ENCODE results near the gene NAA80. TPM values are rescaled to one million over a fixed set of nuclear protein-coding genes. Genes with fewer than 3 reads are reported as not detected.
"Not testable (repeated sequence)": the region's sequence is repeated elsewhere in the genome, so short reads cannot be mapped to it uniquely, and the experiment has no call there.

Gene NAA80
- total RNA-seq, 1 experiment from 2014 or later, result 8.7 TPM

DNA sequence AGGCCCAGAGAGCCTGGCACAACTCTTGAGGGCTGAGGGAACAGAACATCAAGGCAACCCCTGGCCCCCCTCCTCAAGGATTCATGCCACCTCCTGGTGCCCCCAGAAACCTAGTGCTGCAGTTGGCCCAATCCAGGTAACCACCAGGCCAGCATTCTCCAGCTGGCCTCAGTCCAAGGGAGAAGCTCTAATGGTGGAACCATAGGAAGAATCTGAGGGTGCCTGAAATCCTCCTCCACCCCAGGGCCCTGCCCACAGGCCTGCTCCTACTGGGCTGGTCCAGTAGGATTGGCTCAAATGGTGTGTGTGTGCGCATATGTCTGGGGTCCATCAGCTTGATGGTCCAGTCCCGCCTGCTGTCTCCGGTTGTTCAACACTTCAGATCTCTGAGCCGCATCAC lies 15.6 kb upstream of the NAA80 start:
- Histone ChIP-seq H3F3A (ENCODE audit: low read length, unreplicated experiment) (peaks cover 13% of the 10 kb centered on the region), H3K4me2 (ENCODE audit: low read length) (no peak overlapping the region), H3K9ac (ENCODE audit: low read length) (no peak overlapping the region), H2AFZ (ENCODE audit: low read length) (no peak overlapping the region), H3K9me3 (ENCODE audit: low read length) (no peaks in the 10 kb centered on the region), H3K27ac (ENCODE audit: low read length) (no peak overlapping the region), H3K79me2 (ENCODE audit: low read length) (peaks cover 24% of the 10 kb centered on the region), H3K4me1 (ENCODE audit: insufficient read depth, low read length) (peaks cover 40% of the 10 kb centered on the region), H3K27me3 (ENCODE audit: low read length) (no peaks in the 10 kb centered on the region), H3K9me2 (replicated peaks; ENCODE audit: low read length) (no peaks in the 10 kb centered on the region), H3K4me3 (ENCODE audit: low read length) (no peak overlapping the region), H3K36me3 (ENCODE audit: low read depth, low read length) (peaks cover 6% of the 10 kb centered on the region), H4K20me1 (ENCODE audit: low read length) (no peaks in the 10 kb centered on the region)
- ChIA-PET POLR2A (ENCODE audit: unreplicated experiment) (interaction anchor here (0.5 to 0.6 kb wide), 2 partner anchors 14 to 253 kb away, joined by 3 read pairs; partner anchors contain the start of gene C3orf18), CTCF (no interaction called here)
- no peak for ATAC-seq
- TF ChIP-seq, protein P1, sequence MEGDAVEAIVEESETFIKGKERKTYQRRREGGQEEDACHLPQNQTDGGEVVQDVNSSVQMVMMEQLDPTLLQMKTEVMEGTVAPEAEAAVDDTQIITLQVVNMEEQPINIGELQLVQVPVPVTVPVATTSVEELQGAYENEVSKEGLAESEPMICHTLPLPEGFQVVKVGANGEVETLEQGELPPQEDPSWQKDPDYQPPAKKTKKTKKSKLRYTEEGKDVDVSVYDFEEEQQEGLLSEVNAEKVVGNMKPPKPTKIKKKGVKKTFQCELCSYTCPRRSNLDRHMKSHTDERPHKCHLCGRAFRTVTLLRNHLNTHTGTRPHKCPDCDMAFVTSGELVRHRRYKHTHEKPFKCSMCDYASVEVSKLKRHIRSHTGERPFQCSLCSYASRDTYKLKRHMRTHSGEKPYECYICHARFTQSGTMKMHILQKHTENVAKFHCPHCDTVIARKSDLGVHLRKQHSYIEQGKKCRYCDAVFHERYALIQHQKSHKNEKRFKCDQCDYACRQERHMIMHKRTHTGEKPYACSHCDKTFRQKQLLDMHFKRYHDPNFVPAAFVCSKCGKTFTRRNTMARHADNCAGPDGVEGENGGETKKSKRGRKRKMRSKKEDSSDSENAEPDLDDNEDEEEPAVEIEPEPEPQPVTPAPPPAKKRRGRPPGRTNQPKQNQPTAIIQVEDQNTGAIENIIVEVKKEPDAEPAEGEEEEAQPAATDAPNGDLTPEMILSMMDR (conservative IDR thresholded peaks at IDR 0.05; ENCODE audit: low read depth, low read length), result no peak
- TF ChIP-seq EZH2phosphoT487 (IDR thresholded peaks at IDR 0.05; ENCODE audit: borderline replicate concordance, low read length) (no peak), EZH2 (IDR thresholded peaks at IDR 0.05; ENCODE audit: low read length, unreplicated experiment) (no peak)
- BruUV-seq (replicated peaks), result no TSS peak
- intact Hi-C loops (cut with micrococcal nuclease), result no loop called here
- DNase-seq, result no peak

DNA sequence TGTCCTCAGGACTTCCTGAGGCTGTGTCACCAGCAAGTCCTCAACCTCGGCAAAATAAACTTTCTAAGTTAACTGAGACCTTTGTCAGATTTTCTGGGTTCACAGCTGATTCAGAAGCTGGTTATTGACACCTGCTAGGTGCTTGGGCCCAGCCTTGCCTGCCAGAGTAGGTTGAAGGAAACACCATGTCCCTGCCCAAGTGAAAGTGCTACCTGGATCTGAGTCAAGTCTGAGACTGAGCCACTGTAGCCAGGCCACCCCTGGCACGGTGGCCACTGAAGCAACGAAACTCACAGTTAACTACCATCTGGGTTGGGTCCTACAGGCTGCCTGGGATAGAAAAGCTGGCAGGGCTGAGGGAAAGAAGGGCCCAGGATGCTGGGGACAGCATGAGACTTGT lies 15.1 kb upstream of the NAA80 start:
- Histone ChIP-seq H3K9ac (ENCODE audit: low read length) (no peak overlapping the region), H3K79me2 (ENCODE audit: low read length) (peaks cover 19% of the 10 kb centered on the region), H3K9me2 (replicated peaks; ENCODE audit: low read length) (no peaks in the 10 kb centered on the region), H3K27me3 (ENCODE audit: low read length) (no peaks in the 10 kb centered on the region), H2AFZ (ENCODE audit: low read length) (no peak overlapping the region), H3K4me1 (ENCODE audit: insufficient read depth, low read length) (peaks cover 35% of the 10 kb centered on the region), H3F3A (ENCODE audit: low read length, unreplicated experiment) (peaks cover 13% of the 10 kb centered on the region), H3K36me3 (ENCODE audit: low read depth, low read length) (peaks cover 4% of the 10 kb centered on the region), H3K4me2 (ENCODE audit: low read length) (no peak overlapping the region), H4K20me1 (ENCODE audit: low read length) (no peaks in the 10 kb centered on the region), H3K27ac (ENCODE audit: low read length) (no peak overlapping the region), H3K9me3 (ENCODE audit: low read length) (no peaks in the 10 kb centered on the region), H3K4me3 (ENCODE audit: low read length) (no peak overlapping the region)
- no TSS peak for BruUV-seq (replicated peaks)
- ChIA-PET CTCF (no interaction called here), POLR2A (ENCODE audit: unreplicated experiment) (interaction anchor here (0.5 to 0.7 kb wide), 2 partner anchors 10 to 14 kb away, joined by 3 to 6 read pairs; no protein-coding TSS in a partner anchor)
- TF ChIP-seq, protein P1 (conservative IDR thresholded peaks at IDR 0.05; ENCODE audit: low read depth, low read length), result no peak
- TF ChIP-seq EZH2phosphoT487 (IDR thresholded peaks at IDR 0.05; ENCODE audit: borderline replicate concordance, low read length) (no peak), EZH2 (IDR thresholded peaks at IDR 0.05; ENCODE audit: low read length, unreplicated experiment) (no peak)
- intact Hi-C loops (cut with micrococcal nuclease), result no loop called here
- ATAC-seq (no peak), DNase-seq (no peak)

DNA sequence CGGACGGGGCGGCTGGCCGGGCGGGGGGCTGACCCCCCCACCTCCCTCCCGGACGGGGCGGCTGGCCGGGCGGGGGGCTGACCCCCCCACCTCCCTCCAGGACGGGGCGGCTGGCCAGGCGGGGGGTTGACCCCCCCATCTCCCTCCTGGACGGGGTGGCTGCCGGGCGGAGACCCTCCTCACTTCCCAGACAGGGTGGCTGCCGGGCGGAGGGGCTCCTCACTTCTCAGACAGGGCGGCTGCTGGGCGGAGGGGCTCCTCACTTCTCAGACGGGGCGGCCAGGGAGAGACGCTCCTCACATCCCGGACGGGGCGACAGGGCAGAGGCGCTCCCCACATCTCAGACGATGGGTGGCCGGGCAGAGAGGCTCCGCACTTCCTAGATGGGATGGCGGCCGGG lies 12.8 kb upstream of the NAA80 start:
- H3K79me2 ChIP-seq (ENCODE audit: low read length); DNase-seq; POLR2A ChIA-PET (ENCODE audit: unreplicated experiment); BruUV-seq (replicated peaks); H2AFZ ChIP-seq (ENCODE audit: low read length); H3K4me3 ChIP-seq (ENCODE audit: low read length); H3K27me3 ChIP-seq (ENCODE audit: low read length); H3K4me2 ChIP-seq (ENCODE audit: low read length); H3F3A ChIP-seq (ENCODE audit: low read length, unreplicated experiment); H3K9me3 ChIP-seq (ENCODE audit: low read length); H4K20me1 ChIP-seq (ENCODE audit: low read length); H3K36me3 ChIP-seq (ENCODE audit: low read depth, low read length); intact Hi-C loops (cut with micrococcal nuclease); CTCF ChIA-PET; ATAC-seq; H3K9me2 ChIP-seq (replicated peaks; ENCODE audit: low read length); H3K27ac ChIP-seq (ENCODE audit: low read length); H3K9ac ChIP-seq (ENCODE audit: low read length): not testable (repeated sequence)
- peaks cover 12% of the 10 kb centered on the region for H3K4me1 ChIP-seq (ENCODE audit: insufficient read depth, low read length)

Measured in PC-3 (cell line).